GM12801 (cell line): ENCODE data around the gene ADAMTS6.

Experiments used
- TF ChIP-seq, protein P1 (sequence below): IDR thresholded peaks from one replicate; pipeline ENCODE4 v1.5.1; 2011; ENCODE audit warnings: control low read depth; ENCODE audit not compliant: insufficient read length; ENCODE audit errors: extremely low read depth

The ADAMTS6 gene, protein sequence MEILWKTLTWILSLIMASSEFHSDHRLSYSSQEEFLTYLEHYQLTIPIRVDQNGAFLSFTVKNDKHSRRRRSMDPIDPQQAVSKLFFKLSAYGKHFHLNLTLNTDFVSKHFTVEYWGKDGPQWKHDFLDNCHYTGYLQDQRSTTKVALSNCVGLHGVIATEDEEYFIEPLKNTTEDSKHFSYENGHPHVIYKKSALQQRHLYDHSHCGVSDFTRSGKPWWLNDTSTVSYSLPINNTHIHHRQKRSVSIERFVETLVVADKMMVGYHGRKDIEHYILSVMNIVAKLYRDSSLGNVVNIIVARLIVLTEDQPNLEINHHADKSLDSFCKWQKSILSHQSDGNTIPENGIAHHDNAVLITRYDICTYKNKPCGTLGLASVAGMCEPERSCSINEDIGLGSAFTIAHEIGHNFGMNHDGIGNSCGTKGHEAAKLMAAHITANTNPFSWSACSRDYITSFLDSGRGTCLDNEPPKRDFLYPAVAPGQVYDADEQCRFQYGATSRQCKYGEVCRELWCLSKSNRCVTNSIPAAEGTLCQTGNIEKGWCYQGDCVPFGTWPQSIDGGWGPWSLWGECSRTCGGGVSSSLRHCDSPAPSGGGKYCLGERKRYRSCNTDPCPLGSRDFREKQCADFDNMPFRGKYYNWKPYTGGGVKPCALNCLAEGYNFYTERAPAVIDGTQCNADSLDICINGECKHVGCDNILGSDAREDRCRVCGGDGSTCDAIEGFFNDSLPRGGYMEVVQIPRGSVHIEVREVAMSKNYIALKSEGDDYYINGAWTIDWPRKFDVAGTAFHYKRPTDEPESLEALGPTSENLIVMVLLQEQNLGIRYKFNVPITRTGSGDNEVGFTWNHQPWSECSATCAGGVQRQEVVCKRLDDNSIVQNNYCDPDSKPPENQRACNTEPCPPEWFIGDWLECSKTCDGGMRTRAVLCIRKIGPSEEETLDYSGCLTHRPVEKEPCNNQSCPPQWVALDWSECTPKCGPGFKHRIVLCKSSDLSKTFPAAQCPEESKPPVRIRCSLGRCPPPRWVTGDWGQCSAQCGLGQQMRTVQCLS (N-terminal part only)

DNA sequence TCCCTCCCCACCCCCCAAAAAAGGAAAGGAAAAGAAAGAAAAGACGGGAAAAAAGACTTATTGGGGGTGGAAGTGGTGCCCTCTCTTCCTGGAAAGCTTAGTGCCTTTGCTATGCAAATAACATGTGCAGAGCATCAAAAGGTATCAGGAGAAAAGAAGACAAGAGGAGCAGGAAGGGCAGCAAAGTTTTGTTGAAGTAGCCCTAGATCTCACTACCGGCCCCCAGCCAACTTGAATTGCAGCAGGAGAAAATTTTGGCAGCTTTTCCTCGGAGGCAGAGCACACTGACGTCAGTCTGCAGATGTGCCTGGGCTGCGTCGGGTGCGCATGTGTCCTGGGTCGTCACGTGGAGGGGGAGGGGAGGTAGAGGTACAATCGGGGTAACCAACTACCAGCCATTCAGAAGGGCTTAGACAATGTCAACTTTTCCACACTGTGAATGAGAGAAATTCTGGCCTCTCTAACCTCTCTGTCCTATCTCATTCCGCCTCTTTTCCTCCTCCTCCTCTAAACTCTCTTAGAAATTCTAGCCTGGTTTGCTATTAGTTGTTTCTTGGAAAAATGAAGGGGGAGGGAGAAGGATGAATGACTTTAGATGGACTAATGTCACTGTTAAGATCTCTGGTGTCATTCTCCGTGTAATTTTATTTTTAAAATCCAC, at the start of gene ADAMTS6:
TSS of gene ADAMTS6 (minus strand) at position 286 of the 661 bp plus-strand sequence. CDS start 8,247 bp downstream, outside the sequence.
- TF ChIP-seq, protein P1, sequence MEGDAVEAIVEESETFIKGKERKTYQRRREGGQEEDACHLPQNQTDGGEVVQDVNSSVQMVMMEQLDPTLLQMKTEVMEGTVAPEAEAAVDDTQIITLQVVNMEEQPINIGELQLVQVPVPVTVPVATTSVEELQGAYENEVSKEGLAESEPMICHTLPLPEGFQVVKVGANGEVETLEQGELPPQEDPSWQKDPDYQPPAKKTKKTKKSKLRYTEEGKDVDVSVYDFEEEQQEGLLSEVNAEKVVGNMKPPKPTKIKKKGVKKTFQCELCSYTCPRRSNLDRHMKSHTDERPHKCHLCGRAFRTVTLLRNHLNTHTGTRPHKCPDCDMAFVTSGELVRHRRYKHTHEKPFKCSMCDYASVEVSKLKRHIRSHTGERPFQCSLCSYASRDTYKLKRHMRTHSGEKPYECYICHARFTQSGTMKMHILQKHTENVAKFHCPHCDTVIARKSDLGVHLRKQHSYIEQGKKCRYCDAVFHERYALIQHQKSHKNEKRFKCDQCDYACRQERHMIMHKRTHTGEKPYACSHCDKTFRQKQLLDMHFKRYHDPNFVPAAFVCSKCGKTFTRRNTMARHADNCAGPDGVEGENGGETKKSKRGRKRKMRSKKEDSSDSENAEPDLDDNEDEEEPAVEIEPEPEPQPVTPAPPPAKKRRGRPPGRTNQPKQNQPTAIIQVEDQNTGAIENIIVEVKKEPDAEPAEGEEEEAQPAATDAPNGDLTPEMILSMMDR, result no peak

DNA sequence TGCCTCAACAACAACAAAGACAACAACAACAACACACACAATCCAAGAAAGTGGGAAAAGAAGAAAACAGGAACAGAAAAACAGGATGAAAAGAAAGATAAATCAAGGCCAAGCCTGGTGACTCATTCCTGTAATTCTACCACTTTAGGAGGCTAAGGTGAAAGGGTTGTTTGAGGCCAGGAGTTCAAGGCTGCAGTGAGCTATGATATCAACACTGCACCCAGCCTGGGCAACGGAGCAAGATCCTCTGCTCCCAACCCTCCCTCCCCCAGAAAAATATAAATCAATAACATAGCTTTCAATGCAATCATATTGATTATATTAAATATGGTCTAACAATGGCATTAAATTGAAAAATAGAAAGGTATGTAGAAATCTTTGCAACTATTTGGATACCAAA, 49.2 kb upstream of the ADAMTS6 start:
- TF ChIP-seq, protein P1, result no peak

DNA sequence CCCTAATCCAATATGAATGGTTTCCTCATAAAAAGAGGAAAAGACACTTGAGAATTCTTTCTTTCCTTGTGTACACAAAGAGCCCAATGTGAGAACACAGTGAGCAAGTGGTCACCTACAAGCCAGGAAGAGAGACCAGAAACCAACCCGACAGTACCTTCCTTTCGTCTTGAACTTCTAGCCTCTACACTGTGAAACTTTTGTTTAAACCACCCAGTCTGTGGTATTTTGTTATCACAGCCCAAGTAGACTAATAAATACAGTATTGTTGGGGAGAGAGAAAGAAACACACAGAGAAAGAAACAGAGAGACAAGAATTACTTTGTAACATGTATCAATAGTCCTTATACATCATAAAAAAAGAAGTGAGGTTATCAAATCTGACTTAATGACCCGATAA, 44.0 kb upstream of the ADAMTS6 start:
- TF ChIP-seq, protein P1, result no peak

DNA sequence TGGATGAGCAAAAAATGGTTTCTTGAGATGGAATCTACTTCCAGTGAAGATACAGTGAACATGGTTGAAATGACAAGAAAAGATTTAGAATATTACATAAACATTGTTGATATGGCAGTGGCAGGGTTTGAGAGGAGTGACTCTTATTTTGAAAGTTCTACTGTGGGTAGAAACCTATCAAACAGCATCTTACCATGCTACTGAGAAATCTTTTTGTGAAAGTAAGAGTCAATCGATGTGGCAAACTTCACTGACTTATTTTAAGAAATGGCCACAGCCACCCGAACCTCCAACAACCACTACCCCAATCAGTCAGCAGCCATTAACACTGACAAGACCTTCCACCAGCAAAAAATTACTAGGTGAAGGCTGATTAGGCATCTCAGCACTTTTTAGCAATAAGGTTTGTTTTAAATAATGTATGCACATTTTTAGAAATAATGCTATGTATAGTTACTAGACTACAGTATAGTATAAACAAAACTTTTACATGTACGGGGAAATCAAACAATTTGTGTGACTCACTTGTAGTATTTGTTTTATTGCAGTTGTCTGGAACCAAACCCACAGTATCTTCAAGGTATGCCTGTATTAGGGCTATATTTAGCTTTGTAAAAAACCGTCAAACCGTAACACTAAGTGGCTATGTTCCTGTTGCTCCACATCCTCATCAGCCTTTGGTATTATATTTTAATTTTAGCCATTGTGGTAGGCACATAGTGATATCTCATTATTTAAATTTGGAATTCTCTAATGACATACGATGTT, 30.6 kb upstream of the ADAMTS6 start:
- TF ChIP-seq, protein P1, result no peak

DNA sequence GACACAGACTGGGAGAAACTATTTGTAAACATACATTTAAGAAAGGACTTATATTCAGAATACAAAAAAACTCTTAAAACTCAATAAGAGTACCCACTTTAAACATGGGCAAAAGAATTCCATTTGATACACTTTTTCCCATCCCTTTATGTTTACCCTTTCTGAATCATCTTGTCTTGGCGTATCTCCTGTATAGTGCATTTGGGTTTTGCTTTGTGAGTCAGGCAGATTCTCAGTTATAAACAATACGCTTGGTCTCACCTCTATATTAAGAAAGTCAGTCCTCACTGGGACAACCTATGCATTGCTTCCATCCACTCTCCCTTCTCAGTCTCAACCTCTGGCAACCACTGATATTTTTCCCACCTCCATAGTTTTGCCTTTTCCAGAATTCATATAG, 27.3 kb upstream of the ADAMTS6 start:
- TF ChIP-seq, protein P1, result no peak

DNA sequence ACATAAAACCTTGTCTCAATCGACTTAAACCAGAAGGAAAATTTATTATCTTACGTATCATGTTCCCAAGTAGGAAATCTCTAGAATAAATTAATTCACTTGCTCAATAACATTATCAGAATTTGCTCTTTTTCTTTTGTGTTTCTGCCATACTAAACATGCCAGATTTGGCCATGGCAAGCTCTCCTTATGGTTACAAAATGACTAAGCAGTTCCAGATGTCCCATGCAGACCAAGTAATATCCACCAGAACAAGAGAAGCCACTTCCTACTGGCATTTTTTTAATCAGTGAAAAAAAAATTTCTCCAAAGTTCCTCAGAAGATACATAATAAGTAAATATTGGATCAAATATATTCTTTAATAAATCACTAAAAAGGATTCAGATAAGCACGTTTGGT, 25.2 kb upstream of the ADAMTS6 start:
- TF ChIP-seq, protein P1, result no peak
